ENCODE data around the gene EPM2AIP1.
"Not testable (repeated sequence)": the region's sequence is repeated elsewhere in the genome, so short reads cannot be mapped to it uniquely, and the experiment has no call there.

The EPM2AIP1 gene

DNA sequence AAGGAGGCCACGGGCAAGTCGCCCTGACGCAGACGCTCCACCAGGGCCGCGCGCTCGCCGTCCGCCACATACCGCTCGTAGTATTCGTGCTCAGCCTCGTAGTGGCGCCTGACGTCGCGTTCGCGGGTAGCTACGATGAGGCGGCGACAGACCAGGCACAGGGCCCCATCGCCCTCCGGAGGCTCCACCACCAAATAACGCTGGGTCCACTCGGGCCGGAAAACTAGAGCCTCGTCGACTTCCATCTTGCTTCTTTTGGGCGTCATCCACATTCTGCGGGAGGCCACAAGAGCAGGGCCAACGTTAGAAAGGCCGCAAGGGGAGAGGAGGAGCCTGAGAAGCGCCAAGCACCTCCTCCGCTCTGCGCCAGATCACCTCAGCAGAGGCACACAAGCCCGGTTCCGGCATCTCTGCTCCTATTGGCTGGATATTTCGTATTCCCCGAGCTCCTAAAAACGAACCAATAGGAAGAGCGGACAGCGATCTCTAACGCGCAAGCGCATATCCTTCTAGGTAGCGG, at the start of gene EPM2AIP1:
Gene EPM2AIP1, minus strand, starts transcription at position 326 of the 520 bp plus-strand sequence. Its CDS starts 54 bp downstream, at position 272.
- no peak for DNase-seq (ENCODE audit: low read depth)

DNA sequence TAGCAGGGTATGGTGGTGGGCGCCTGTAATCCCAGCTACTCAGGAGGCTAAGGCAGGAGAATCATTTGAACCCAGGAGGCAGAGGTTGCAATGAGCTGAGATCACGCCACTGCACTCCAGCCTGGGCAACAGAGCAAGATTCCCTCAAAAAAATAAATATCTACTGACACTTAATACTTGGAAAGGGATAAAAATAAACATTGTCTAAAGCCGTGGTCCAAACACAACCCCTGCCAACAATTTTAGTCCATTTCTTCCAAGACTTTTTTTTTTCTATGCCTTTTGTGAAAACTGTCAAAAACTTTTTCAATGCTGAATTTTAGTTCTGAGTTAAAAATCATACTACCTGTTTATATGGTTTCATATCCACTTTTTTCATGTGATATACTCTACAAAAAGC, 49.8 kb upstream of the EPM2AIP1 start:
- DNase-seq (ENCODE audit: low read depth): not testable (repeated sequence)

DNA sequence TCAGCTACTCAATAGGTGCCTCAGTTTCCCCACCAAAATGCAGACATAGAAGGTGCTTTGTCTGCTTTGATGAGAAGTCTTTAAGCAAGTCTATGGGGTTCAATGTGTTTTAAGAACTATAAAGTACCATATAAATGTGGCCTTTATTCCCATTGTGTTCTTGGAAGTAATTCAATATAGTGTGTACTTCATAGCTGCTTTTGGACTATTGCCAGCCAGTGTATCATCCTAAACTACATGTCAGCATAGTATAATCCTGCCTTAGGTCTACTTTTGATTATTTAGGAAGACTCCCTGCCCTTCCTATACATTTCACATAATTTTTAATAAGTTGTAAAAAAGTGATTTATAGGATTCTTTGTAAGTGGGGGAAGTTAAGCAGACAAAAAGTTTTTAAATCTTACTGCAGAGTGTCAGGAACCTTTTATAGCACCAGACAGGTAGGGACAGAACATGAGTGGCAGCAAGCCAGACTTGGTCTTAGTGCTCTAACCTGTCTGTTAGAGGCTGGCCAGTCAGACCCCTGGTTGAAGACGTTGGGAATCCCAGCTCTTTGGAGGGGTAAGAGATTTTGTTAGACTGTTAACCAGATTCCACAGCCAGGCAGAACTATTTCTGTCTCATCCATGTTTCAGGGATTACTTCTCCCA, 48.7 kb upstream of the EPM2AIP1 start:
- no peak for DNase-seq (ENCODE audit: low read depth)

DNA sequence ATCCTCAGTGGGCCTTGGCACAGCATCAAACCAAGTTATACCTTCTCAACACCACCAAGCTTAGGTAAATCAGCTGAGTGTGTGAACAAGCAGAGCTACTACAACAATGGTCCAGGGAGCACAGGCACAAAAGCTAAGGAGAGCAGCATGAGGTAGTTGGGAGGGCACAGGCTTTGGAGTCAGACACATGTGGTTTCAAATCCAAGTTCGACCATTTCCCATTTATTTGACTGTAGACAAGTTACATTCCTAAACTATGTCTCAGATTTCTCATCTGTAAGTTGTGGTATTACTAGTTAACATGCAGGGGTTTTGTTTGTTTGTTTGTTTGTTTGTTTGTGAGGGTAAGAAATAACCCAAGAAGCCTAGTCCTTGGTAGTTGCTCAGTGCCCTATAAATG, 47.3 kb upstream of the EPM2AIP1 start:
- DNase-seq (ENCODE audit: low read depth): no peak

DNA sequence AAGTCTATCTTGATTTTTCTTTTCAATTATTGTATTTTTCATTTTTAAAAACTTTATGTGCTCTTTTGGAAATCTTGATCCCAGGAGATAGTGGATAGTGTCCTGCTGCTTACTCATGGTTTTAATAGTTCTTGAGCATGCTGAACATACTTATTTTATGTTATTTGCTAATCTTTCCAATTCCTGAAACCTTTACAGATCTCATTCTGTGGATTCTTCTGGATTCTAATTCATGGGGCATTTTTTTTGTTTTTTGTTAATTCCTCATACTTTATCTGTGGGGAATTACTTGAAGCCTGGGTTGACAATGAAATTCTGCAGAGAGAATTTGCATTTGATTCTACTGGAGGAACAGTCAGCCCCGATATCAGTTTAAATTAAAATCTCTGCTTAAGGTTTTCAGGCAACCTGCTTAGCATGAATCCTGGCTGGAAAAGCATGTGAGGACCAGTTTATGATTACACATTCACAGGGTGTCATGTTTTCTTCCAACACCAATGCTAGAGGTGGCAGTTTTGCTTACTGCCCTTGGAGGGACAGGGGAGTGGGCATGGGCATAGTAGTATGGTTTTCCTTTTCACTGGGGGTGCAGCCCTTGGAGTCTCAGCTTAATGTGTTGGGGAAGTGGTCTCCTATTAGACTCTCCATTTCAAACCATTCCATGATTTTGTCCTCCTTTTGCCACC, 46.4 kb upstream of the EPM2AIP1 start:
- no peak for DNase-seq (ENCODE audit: low read depth)

DNA sequence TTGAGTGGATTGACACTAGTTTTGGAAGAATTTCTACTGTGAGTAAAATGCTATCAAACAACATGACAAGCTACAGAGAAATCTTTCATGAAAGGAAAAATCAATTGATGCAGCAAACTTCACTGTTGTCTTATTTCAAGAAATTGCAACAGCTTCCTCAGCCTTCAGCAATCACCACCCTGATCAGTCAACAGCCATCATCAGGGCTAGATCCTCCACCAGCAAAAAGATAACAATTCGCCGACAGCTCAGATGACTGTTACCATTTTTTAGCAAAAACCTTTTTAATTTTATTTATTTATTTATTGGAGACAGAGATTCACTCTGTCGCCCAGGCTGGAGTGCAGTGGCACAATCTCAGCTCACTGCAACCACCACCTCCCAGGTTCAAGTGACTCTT, 44.4 kb upstream of the EPM2AIP1 start:
- no peak for DNase-seq (ENCODE audit: low read depth)

DNA sequence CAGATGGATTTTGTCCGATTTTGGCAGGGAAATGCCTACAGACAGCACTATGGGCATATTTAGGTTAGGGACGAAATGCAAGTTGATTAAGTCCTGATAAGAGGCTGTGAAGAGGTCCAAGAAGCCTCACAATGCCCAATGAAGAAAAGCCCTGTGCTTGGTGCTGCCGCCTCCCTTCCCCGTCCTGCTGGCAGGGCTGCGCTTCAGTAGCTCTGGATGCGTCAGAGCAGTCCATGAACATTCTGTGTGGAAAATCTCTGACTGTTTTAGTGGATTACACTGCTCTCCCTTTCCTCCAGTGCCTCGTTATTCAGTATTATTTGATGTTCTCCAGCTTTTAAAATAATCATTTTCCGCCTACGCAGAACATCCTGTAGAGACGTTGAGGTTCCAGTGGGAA, 40.0 kb upstream of the EPM2AIP1 start:
- DNase-seq (ENCODE audit: low read depth): no peak

DNA sequence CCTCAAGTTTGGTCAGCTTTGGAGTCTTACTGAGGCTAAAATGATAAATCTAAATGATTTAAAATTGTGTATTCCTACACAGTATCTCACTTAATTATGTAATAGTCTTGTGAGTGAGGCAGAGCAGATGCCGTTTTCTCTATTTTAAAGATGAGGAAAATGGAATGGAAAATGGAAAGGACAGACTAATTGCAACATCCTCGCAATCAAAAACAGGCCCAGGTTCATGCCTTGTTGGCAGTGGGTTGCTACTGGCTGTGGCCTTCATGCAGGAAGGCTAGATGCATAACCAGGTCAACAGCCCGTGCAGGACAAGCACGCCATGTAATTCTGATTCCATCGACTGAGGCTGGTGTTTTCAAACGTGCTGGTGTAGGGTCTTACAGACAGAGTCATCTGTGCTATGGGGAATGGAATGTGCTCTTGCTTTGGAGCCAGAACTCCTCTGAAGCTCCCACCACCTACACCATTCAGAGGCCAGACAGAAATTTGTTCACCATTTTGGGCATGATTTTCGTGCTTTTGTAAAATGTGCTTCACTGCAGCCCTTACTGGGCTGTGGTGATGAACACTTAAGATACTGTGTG, 38.3 kb upstream of the EPM2AIP1 start:
- no peak for DNase-seq (ENCODE audit: low read depth)

DNA sequence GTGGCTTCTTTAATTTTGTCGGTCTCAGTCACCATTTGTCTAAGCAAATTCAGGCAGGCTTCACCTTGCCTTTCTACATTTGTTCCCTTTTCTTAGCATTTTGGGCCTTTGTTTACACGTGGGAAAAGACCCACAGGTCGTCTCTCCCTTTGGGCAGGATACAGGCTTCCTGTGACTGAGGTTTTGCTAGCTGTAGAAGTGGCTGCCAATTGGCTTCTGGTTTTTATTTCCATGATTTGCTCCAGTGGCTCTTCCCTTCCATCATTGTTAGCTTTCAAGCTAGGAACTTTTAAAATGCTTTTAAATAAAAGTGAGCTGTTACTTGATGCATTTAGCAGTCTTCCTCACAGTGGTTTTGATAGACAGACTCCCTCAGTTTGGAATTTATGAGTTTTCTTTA, 37.7 kb upstream of the EPM2AIP1 start:
- no peak for DNase-seq (ENCODE audit: low read depth)

DNA sequence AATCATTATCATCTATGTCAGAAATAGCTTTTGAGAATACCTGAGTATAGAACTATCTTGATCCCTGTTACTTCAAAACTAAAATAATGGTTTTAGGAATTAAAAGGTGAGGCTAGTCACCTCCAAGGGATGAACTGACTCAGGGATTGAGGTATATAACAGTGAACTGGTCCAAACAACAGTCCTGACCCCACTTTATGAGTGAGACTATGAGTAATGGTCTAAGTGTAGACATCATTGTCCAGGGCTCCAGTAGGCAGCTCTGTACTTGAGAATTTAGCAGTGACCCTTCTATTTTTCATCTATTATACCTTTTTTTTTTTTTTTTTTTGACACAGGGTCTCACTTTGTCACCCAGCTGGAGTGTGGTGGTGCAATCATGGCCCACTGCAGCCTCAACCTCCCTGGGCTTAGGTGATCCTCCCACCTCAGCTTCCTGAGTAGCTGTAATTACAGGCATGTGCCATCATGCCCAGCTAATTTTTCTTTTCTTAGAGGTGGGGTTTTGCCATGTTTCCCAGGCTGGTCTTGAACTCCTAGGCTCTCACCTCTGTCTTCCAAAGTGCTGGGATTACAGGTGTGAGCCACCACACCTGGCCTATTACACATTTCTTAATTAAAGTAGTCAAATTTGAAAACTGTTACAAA, 36.7 kb upstream of the EPM2AIP1 start:
- no peak for DNase-seq (ENCODE audit: low read depth)

DNA sequence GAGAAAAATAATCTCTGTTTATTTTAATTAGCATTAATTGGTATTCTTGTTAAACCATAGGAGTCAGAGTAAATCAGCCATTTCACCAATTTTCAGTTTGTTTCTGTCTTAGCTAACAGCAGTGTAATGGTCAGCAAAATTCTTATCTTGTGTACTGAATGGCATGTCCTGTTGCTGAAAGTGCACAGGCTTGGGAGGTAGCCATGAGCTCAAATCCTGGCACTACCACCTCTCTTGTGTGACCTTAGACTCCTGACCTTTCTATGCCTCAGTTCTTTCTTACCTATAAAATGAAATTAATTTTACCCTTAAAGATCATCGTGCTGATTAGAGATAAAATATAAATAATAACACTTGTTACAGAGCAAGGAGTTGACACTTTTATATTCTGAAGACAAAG, 36.2 kb upstream of the EPM2AIP1 start:
- DNase-seq (ENCODE audit: low read depth): no peak

DNA sequence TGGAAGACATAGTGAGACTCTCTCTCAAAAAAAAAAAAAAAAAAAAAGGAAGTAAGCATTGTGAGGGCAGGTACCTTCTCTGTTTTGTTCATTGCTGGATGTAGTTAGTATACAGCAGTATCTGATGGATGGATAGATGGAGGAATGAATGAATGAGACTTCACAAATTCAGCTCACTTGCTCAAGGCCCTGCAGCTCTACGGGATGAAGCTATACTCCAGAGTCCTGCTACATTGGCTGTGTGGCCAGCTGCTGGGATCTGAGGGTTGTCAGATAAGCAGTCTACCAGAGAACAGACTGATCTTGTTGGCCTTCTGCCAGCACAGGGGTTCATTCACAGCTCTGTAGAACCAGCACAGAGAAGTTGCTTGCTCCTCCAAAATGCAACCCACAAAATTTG, 35.4 kb upstream of the EPM2AIP1 start:
- no peak for DNase-seq (ENCODE audit: low read depth)

DNA sequence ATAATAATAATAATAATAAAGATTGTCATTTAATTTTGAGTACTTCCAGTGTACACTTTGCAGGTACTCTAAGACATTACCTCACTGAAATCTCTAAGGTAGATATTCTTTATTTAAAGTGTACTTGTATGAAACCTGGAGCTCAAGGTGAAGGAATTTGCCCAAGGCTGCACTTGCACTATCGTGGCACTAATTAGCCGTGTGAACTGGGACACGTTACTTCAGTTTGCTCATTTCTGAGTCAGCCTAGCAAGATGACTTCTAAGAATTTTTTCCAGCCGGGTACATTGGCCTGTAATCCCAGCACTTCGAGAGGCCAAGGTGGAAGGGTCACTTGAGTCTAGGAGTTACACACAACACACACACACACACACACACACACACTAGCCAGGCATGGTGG, 33.9 kb upstream of the EPM2AIP1 start:
- no peak for DNase-seq (ENCODE audit: low read depth)

DNA sequence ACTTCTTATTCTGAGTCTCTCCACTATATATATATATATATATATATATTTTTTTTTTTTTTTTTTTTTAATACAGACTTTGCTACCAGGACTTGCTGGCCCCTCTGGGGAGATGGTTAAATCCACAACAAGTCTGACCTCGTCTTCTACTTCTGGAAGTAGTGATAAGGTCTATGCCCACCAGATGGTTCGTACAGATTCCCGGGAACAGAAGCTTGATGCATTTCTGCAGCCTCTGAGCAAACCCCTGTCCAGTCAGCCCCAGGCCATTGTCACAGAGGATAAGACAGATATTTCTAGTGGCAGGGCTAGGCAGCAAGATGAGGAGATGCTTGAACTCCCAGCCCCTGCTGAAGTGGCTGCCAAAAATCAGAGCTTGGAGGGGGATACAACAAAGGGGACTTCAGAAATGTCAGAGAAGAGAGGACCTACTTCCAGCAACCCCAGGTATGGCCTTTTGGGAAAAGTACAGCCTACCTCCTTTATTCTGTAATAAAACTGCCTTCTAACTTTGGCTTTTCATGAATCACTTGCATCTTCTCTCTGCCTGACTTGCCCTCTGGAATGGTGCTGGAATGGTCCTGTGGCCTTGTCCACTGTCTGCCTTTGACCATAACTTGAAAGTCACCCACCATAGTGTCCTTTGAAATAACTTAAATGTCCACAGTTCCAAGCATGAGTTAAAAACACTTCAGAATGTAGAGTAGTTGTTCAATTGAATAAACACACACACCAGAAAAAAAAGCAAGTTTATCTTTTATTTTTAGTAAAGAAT, 32.8 kb upstream of the EPM2AIP1 start:
- no peak for DNase-seq (ENCODE audit: low read depth)

DNA sequence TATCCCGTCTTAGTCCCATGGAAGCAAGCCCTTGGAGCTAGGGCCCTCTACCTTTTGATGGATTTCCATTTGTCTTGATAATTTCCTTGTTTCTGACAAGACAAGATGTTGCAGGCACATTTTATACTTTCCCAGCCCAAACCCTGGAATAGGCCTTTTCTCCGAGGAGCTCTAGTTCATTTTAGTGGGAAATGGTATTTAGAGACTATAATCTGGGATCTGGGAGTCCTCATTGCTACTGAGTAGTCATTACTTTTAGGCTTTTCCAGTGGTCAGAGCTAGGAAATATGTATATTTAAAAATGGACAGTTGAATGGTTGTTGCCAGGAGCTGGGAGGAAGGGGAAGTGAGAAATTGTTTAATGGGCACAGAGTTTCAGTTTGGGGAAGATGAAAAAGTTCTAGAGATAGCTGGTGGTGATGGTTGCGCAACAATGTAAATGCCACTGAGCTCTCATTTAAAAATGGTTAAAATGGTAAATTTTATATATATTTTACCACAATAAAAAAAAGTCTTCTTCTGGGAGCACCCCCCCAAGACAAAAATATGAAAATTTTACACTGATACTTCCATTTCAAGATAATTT, 32.0 kb upstream of the EPM2AIP1 start:
- no peak for DNase-seq (ENCODE audit: low read depth)

DNA sequence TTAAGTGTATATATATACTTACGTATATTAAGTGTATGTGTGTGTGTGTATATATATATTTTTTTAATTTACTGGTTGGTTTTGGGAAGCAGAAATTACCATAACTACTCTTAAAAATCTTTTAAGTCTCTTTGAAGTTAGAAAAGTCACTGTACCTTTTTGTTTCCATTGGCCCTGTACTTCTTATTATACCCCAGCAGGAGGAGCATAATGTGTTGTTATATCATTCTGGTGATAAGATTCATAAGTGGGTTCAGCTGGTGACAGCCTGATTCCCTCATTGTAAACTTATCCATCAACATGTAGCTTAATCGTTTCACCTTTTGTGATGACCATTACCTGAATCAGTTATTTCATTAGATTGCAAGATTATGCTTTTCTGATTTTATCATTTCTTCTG, 31.2 kb upstream of the EPM2AIP1 start:
- no peak for DNase-seq (ENCODE audit: low read depth)

DNA sequence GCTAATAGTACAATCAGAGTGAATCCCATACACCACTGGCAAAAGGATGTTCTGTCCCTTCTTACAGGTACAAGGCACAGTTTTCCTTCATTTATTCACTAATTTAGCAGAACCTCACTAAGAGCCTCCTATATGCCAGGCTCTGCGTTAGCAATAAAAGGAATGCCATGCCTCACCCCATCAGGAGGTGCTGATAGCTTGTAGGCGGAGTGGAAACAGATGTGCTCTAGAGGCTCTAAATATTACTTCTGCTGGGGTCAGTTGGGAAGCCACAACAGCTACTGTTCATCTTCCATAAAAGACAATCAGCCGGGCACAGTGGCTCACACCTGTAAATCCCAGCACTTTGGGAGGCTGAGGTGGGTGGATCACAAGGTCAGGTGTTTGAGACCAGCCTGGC, 24.8 kb upstream of the EPM2AIP1 start:
- DNase-seq (ENCODE audit: low read depth): no peak

DNA sequence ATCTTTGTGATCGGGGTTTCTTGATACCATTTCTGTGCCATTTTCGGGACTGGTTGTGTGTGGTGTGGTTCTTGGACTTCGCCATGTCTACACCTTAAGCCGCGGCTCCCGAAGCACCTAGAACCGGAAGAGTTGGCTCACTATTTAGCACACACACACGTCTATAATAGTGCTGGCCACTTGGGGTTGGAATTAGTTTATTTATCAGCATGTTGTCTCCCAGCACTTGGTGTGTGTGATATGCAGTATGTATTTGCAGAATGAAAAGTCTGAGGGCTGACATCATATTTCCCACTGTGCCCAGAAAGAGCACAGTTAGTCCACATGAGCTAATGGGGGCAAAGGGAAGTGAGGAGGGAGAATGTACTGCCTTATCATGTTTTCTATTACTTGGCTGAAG, 24.0 kb upstream of the EPM2AIP1 start:
- DNase-seq (ENCODE audit: low read depth): no peak

DNA sequence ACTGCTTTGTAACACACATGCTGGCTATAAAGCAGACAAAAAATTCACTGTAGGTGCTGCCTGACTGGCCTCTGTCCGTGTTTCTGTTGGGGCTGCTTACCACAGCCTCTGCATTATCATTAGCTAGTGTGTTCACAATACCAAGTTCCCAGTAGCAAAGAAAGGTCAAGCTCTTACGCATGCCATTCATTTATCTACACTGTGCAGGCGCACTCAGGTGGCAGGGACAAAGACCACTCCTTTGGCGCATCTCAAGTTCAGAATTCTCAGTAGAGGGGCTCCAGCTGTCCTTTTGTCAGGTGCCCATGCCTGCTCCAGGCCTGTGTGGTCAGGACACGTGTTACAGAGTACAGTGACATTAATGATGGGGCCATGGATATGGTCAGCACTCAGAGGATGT, 22.7 kb upstream of the EPM2AIP1 start:
- DNase-seq (ENCODE audit: low read depth): no peak

DNA sequence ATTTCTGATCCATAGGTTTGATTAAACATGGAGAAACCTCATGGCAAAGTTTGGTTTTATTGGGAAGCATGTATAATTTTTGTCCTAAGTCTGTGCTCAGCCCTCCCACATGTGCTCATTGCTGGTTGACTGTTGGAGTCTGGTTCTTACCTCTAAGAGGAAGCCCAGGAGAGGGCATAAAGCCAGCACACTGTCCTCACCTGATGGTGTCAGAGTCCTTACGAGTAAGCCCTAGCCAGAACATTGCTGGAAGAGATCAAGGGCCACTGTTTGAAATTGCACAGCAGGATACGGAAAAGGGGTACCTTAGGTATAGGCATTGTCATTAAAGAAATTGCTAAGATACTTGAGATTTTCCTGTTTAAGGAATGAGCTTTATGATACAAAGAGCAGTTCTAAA, 21.7 kb upstream of the EPM2AIP1 start:
- no peak for DNase-seq (ENCODE audit: low read depth)
